Measurements from ENCODE around the gene PSG1. TPM values are rescaled to one million over a fixed set of nuclear protein-coding genes. Genes with fewer than 3 reads are reported as not detected.
"Not testable (repeated sequence)": the region's sequence is repeated elsewhere in the genome, so short reads cannot be mapped to it uniquely, and the experiment has no call there.

Gene PSG1
- total RNA-seq, 4 donors from 2014 or later, result not detected

- ATAC-seq (ENCODE audit: low FRiP score); DNase-seq (ENCODE audit: low spot score): not testable (repeated sequence)
Observed at GRCh38 chr19:42899674-42900073, 20.2 kb upstream of the PSG1 start.

- not testable (repeated sequence) for ATAC-seq (ENCODE audit: low FRiP score); DNase-seq (ENCODE audit: low spot score)
Observed at GRCh38 chr19:42899110-42899509, 19.6 kb upstream of the PSG1 start.

DNA sequence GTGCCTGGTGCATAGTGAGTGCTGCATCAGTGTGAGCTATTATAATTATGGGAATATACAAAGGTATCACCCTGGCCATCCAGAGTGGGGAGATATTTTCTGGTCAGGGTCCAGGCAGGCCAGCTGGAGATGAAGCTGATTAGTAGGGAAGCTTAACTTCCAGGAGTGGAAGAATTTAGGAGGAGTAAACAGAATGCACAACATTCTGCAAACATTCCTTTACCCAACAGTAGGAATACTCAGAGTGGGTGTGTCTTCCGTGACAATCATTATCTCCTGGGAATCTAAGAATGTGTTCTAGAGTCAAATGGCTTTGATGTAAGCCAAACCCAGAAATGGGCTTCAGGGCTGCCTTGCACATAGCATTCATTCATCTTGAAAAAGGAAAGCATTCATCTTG lies 19.1 kb upstream of the PSG1 start:
- DNase-seq (ENCODE audit: low spot score); ATAC-seq (ENCODE audit: low FRiP score): not testable (repeated sequence)

- DNase-seq (ENCODE audit: low spot score); ATAC-seq (ENCODE audit: low FRiP score): not testable (repeated sequence)
Observed at GRCh38 chr19:42897729-42898128, 18.2 kb upstream of the PSG1 start.

- not testable (repeated sequence) for ATAC-seq (ENCODE audit: low FRiP score); DNase-seq (ENCODE audit: low spot score)
Observed at GRCh38 chr19:42890446-42890845, 10.9 kb upstream of the PSG1 start.

DNA sequence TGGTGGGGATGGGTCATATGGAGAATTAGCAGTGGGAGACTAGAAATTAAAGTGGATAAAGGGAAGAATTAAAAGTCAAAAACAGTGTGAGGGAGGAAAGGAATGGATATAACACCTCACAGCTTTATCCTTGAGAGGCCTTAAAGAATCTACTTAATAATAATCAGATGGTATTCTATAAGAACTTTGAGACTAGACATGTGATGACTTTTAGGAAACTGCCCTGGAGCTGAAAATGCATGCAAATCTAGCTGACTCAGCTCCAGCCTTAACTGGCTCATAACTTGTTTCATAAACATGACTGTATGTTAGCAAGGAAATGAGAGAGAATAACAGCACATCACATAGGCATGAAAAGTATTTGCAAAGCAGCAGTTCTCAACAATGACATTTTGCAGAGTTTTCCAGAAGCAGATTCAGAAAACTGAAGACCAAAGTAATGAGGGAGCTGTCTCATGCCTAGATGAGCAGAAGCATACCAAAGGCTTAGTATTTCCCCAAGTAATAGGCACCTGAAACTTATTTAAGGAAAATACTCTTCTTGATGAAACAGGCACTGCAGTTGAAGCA lies 8.4 kb upstream of the PSG1 start:
- ATAC-seq (ENCODE audit: low FRiP score), result not testable (repeated sequence)

GRCh38 chr19:42882730-42883129 lies 3.2 kb upstream of the PSG1 start:
- not testable (repeated sequence) for DNase-seq (ENCODE audit: low spot score); ATAC-seq (ENCODE audit: low FRiP score)

More for the DNA sequence above, 8.4 kb upstream of the PSG1 start:
- DNase-seq (ENCODE audit: low spot score), result not testable (repeated sequence)

GRCh38 chr19:42882010-42882409 lies 2.5 kb upstream of the PSG1 start:
- not testable (repeated sequence) for DNase-seq (ENCODE audit: low spot score); ATAC-seq (ENCODE audit: low FRiP score)

- DNase-seq (ENCODE audit: low spot score), result not testable (repeated sequence)
Observed at GRCh38 chr19:42881279-42881678, 1.8 kb upstream of the PSG1 start.

GRCh38 chr19:42880621-42881020 lies 1.1 kb upstream of the PSG1 start:
- DNase-seq (ENCODE audit: low spot score); ATAC-seq (ENCODE audit: low FRiP score): not testable (repeated sequence)

More at GRCh38 chr19:42881279-42881678, 1.8 kb upstream of the PSG1 start:
- ATAC-seq (ENCODE audit: low FRiP score), result not testable (repeated sequence)

GRCh38 chr19:42876596-42876995 lies 2.9 kb downstream of the PSG1 start:
- ATAC-seq (ENCODE audit: low FRiP score), result not testable (repeated sequence)

DNA sequence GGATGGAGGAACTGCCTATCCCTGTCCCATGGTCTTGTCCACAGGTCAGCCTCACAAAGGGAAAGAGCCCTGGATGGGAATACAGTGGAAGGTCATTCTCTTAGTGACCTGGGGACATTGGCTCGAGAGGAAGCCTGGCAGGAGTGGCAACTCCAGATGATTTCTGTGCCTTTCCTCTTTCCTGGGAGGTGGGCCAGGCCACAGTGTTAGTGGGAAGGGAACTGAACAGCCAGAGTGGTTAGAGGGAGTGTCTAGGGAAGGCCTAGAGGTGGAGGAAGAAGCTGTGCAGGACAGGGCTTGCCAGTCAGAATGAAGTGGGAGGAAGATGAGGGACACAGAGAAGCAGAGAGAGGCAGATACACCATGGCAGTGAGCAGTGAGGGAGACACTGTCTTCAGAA lies 3.6 kb downstream of the PSG1 start:
- ATAC-seq (ENCODE audit: low FRiP score); DNase-seq (ENCODE audit: low spot score): not testable (repeated sequence)

More at GRCh38 chr19:42876596-42876995, 2.9 kb downstream of the PSG1 start:
- DNase-seq (ENCODE audit: low spot score), result not testable (repeated sequence)

DNA sequence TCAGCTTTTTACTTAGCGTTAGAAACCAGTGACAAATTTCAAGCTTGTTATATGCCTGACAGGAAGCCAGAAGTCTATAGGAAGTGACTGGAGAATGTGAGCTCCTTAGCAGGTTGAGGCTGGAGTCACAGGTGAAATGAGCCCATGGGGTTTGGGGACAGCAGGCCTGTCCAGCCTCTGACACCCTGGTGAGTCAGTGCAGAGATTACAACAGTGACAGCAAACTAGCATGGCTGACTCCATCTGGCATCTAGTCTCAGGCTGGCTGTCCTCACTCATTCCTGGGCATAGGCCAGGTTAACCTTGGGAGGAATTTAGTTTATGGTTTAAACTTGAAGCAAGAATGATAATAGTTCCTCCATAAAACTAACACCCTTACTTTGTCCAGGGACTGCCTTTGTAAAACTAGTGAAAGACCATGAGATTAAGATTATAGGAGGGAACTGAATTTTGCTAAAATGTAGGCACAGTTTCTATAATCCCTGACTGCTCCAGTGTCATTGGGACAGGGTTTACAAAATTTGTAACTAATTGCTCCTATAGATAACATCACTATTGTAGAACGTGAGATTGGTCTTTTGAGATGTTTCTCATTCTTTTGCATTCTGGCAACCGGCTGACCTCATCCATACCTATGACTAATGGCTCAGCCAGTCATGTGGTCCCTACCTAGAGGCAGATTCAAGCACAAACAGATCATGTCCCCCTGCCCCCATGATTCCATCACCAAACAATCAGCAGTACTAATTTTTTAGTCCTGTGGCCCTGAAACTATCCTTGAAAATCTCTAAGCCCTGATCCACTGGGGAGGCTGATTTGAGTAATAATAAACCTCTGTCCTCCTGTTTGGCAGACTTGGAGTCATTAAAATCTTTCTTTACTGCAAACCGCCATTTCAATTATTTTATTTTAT lies 4.4 kb downstream of the PSG1 start:
- DNase-seq (ENCODE audit: low spot score); ATAC-seq (ENCODE audit: low FRiP score): not testable (repeated sequence)

DNA sequence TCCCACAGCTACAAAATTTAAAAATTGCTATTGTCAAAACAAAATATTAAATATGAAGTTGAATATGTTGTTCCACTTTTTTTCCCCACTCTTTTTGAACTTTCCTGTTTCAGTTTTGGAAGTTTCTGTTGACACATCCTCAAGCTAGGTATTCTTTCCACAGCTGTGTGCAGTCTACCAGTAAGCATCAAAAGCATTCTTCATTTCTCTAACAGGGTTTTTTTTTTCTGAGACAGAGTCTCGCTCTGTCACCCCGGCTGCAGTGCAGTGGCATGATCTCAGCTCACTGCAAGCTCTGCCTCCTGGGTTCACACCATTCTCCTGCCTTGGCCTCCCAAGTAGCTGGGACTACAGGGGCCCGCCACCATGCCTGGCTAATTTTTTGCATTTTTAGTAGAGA lies 5.4 kb downstream of the PSG1 start:
- ATAC-seq (ENCODE audit: low FRiP score); DNase-seq (ENCODE audit: low spot score): not testable (repeated sequence)

GRCh38 chr19:42872608-42873007 lies 6.9 kb downstream of the PSG1 start:
- TF ChIP-seq, protein P1, sequence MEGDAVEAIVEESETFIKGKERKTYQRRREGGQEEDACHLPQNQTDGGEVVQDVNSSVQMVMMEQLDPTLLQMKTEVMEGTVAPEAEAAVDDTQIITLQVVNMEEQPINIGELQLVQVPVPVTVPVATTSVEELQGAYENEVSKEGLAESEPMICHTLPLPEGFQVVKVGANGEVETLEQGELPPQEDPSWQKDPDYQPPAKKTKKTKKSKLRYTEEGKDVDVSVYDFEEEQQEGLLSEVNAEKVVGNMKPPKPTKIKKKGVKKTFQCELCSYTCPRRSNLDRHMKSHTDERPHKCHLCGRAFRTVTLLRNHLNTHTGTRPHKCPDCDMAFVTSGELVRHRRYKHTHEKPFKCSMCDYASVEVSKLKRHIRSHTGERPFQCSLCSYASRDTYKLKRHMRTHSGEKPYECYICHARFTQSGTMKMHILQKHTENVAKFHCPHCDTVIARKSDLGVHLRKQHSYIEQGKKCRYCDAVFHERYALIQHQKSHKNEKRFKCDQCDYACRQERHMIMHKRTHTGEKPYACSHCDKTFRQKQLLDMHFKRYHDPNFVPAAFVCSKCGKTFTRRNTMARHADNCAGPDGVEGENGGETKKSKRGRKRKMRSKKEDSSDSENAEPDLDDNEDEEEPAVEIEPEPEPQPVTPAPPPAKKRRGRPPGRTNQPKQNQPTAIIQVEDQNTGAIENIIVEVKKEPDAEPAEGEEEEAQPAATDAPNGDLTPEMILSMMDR (IDR thresholded peaks at IDR 0.05), result no peak
- DNase-seq (ENCODE audit: low spot score), result no peak
- no peak for ATAC-seq (ENCODE audit: low FRiP score)

Measured in omental fat pad (tissue), 4 donors.